CD4-positive, alpha-beta T cell treated with Interleukin-6 for 4 hours (primary cell): ENCODE results near the gene SNX12.

Experiments used
- DNase-seq: peaks from one replicate; pipeline ENCODE4 v3.0.0-alpha.2; 2020; ENCODE audit warnings: mixed read lengths

Gene SNX12

DNA sequence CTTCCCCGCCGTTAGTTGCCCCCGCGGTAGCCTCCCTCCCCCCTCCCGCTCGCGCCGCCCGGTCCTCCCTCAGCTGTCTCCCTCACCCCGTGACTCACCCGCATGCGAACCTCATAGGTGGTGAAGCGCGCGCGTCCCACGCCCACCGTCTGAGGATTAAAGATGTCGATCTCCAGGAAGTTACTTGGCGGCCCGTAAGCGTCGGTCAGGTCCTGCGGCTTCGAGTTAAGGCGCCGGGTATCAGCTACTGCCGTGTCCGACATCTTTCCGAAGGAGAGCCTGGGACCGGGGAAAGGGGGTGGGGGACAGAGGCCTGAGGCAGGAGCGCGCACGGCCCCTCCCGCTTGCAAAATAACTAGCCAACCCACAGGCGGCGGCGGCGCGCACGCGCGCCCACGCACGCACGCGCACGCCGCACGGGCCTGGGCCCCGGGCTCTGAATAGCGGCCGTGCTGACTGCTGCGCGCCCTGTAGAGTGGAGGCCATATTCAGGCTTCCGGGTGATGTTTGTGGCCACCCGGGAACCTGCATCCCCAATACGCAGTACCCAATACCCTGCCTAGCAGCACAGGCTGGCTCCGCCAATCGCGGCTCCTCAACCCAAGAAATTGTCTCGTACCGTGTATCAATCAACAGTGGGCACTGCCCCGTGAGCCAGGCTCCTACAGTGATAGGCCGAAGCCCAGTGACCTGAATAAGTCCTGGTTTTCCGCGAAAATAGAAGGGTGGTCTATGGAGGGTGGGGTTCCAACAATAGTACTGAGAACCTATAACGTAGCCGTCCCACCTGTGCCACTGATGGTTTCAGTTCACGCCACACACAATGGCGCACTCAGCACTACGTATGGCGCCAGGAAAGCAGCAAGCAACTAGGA, at the start of gene SNX12:
SNX12 (minus strand) TSS at position 291 of the 875 bp plus-strand sequence; CDS start at position 263, 28 bp downstream.
- DNase-seq, result peak; percentile 89

DNA sequence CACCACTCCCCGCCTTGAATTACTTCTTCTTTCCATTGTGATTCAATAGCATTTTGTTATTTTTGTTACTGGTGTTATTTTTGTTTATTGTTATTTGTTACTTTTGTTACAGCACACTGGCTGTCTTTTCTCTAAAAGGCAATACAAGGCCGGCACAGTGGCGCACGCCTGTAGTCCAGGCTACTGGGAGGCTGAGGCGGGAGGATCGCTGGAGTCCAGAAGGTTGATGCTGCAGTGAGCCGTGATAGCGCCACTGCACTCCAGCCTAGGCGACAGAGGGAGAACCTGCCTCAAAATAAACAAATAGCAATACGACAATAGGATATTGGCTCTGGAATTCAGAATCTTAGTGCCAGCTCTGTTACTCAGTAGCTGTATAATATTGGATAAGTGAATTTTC, 49.2 kb upstream of the SNX12 start:
- DNase-seq, result no peak

DNA sequence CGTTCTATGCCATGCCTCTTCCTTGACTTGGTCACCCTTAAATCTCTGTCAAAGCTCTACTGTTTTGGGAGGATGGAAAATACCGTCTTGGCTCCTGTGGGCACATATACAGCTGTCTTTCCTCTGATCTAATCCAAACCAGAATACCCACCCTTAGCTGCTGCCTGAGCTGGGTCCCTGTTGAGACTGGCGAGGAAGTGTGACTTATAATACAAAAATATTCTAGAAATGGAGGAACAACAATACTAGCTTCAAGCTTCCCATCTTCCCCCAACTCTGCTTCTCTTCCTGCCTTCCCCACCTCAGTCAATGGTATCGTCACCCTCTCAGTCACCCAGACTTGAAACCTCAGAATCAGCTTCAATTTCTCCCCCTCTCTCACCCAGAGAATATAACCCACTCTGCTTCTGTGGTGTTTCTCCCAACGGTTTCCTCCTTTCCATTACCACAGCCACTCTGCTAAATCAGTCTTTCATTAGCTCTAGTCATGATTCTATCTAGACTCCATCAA, 43.8 kb upstream of the SNX12 start:
- peak; percentile 31 for DNase-seq

DNA sequence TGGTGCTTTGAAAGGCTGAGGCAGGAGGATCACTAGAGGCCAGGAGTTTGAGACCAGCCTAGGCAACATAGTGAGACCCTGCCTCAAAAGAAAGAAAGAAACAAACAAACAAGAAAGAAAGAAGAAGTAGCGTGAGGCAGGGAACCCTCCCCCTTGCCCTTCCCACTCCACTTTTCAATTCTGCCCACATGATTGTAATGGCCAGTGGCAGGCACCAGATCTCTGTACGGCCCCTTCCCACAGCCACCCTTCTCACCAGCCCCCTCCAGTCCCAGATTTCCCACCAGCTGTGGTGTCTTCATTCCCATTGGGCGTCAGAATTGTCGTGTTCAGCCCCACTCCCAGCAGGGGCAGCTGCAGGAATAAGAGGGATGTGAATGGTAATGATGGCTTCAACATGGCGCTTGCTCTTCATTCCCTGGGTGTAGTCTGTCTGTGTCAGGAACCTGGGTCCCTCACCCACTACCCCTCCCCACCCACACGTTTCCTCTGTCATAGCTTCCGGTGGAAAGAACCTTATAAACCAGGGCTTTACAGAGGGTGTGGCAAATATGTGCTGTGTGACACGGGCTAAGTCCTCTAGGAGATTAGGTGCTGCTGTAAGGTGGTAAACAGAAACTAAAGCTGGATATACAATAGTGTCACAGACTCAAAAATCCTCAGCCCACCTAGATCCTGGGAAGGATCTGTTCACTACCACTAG, 43.2 kb upstream of the SNX12 start, which contains the start of gene IL2RG:
IL2RG (minus strand) TSS at position 437 of the 703 bp plus-strand sequence; CDS start at position 399, 38 bp downstream.
- DNase-seq, result peak; percentile 81

DNA sequence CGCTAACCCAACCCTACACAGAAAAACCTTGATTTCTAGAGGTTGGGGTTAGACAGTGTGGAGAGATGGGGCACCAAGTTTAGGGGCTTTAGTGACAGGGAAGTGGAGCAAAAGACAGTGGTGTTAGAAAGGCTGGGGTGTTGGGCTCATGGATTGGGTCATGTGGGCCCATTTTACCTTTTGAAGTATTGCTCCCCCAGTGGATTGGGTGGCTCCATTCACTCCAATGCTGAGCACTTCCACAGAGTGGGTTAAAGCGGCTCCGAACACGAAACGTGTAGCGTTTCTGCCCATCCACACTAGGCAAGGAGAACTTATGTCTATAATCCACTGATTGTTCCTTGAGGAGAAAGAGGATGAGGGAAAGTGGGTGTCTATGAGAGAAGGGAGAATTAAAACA, 40.9 kb upstream of the SNX12 start:
- no peak for DNase-seq

DNA sequence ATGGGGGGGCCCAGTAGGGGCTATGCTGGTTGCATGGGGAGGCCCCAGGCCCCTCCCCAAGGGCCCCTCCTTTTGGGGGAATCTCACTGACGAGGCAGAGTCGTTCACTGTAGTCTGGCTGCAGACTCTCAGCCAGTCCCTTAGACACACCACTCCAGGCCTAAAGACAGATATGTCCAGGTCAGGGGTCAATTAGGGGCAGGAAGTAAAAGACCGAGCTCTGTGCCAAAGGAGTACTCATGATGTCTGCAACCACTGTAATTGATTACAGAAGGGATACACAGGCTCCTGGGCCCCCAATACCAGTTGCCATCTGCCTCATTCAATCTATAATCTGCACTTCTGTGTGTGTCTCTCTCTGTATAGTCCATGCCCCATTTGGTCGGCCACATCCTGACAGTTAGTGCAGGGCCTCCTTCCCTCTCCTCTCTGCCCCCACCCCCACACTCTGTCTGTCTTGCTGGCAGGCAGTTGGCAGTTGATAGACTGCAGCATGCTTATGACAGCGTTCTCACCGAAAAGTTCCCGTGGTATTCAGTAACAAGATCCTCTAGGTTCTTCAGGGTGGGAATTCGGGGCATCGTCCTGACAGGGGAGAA, 39.7 kb upstream of the SNX12 start:
- peak; percentile 68 for DNase-seq

DNA sequence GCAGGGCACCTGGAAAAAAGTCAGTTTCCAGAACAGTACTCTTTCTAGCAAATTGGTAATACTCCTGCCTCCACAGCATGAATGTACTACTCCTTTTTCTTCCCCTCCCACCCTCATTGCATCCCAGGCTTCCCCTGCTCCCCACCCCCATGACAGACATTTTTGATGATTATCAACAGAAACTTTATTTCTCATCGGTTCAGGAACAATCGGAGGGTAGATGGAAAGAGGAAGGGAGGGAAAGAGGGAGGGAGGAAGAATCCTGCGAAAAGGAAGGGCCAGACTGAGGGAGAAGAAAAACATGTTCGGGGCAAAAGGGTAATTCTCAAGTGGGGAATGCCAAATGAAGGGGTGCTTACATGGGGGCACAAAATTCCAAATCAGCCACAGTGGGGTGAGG, 39.1 kb upstream of the SNX12 start:
- no peak for DNase-seq

DNA sequence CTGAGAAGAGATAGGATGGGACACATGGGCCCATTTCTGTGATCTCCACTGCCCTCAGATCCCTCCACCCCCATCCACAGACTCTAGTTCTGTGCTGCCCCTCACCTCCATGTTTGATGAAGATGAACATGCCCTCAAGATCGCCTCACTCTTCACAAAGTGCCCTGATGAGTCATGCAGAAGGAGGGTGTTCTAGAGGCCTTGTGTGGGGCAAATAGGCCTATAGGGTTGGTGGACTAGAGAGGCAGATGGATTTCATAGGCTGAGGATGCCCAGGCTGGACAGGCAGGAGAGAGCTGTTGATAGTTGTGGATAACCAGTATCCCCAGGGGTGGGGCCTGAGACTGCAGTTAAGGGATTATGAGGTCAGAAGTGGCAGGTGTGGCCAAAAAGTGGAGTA, 38.3 kb upstream of the SNX12 start, which contains the start of gene CXorf65:
CXorf65 (minus strand) TSS at position 314 of the 400 bp plus-strand sequence; CDS start at position 130, 184 bp downstream.
- DNase-seq, result peak; percentile 39

DNA sequence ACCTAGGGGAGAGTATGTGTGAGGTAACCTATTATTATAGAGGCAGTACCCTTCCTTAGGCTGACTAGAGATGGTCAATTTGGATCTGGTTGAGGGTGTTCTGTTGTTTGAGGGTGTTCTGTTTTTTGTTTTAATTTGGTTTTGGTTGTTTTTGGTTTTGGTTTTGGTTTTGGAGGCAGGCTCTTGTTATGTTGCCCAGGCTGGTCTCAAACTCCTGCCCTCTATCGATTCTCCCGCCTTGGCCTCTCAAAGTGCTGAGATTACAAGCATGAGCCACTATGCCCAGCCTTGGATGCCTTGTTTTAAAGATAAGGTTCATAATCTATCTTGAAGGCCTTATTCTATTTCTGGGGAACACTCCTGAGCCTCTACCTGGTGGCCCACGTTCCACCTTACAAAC, 37.5 kb upstream of the SNX12 start:
- DNase-seq, result no peak

DNA sequence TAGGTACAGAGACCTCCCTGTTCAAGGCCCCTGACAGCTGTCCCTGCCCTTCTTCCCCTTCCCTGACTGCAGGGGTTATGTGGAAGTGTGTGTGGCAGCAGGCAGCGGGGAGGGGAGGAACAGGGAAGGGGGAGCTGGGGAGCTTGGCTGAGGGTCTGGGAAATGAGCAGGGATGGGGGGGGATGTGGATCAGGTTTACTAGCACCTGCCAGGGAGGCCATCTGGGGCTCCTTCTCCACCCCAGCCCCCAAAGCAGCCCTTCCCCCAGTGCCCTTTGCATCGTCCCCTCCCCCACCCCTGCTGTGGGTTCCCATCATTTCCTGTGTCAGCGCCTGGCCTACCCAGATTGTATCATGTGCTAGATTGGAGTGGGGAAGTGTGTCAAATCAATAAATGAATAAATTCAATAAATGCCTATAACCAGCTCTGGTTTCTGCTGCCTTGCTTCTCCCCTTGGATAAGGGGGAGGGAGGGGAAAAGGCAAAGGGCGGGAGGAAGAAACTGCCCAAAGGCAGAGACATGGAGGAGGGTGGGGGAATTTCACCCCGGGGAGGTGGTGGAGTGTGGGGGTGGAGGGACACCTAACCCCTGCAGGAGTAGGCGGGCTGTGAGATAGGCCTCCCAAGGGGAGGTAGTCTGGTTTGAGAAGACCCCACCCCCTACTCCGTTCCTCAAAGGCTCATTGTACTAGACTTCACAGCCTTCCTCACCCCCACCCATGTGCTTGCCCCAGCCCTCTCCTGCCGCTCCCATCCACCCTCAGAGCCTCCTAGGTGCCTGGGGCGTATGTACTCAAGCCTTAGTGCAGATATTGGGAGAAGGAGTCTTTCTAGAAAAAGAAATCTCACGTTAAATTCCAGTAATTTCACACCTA, 35.2 kb upstream of the SNX12 start:
- DNase-seq, result peak; percentile 78

DNA sequence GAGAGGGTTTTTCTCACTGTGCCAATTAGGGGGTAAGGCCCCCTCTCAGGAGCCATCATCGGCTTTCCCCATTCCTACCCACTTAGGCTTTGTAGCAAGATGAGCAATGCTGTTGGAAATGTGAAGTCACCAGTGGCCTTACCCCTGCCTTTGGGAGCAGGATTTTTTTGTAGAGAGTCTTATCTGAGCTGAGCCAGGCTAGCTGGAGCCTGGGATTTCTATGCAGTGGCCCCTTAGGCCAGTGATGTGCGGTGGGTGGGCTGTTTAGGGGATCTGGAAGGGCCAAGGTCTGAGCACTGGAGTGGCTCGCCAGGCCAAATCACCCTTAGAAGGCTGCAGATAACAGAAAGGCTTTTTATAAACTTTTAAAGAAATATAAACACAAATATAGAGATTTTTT, 34.2 kb upstream of the SNX12 start:
- DNase-seq, result no peak

DNA sequence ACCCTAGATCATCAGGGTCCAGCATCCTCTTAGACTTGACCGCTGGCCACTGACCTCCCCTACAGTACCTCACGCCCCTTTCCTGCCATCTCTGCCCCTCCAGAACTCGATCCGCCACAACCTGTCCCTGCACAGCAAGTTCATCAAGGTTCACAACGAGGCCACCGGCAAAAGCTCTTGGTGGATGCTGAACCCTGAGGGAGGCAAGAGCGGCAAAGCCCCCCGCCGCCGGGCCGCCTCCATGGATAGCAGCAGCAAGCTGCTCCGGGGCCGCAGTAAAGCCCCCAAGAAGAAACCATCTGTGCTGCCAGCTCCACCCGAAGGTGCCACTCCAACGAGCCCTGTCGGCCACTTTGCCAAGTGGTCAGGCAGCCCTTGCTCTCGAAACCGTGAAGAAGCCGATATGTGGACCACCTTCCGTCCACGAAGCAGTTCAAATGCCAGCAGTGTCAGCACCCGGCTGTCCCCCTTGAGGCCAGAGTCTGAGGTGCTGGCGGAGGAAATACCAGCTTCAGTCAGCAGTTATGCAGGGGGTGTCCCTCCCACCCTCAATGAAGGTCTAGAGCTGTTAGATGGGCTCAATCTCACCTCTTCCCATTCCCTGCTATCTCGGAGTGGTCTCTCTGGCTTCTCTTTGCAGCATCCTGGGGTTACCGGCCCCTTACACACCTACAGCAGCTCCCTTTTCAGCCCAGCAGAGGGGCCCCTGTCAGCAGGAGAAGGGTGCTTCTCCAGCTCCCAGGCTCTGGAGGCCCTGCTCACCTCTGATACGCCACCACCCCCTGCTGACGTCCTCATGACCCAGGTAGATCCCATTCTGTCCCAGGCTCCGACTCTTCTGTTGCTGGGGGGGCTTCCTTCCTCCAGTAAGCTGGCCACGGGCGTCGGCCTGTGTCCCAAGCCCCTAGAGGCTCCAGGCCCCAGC, 32.7 kb upstream of the SNX12 start:
- peak; percentile 43 for DNase-seq

DNA sequence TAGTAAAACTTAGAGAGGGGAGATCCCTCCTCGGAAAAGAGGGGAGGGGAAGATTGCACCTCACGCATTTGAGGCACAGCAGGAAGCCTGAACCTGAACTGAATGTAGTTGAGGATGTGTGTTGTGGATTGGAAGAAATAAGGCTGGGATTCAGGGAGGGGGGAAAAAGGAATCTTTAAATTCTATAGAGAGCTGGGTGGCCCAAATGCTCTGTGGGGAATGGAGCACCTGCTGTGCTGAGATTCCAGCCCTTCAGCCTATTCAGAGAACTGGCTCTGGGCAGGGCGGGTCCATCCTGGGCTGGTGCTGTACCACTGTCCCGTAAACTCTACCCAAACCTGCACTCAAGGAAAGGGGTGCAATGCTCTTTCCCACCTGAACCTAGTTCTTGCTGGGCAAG, 31.6 kb upstream of the SNX12 start:
- no peak for DNase-seq

DNA sequence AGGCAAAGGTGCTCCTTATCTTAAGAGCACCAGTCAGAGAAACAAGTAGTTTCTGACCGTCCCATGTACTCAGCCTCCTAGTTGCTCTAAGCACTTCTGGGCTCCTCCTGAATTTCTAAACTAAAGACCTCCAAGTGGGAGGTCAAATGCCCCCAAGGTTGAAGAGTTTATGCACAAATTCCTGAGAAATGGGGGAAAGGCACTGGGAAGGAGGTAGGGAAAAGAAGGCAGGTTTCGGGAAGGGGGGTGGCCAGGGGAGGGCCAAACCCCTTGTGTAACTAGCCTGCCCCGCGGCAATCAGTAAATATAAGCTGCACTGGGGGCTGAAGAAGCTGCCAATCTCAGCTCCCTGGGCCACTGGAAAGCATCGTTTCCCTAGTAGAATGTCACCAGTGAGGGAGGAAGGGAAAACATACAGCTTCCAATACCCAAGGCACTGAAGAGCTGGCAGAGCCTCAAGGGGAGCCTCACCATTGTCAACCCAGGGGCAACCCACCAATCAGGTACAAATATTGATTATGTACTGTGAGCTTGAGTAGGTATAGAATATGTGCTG, 30.9 kb upstream of the SNX12 start:
- no peak for DNase-seq

DNA sequence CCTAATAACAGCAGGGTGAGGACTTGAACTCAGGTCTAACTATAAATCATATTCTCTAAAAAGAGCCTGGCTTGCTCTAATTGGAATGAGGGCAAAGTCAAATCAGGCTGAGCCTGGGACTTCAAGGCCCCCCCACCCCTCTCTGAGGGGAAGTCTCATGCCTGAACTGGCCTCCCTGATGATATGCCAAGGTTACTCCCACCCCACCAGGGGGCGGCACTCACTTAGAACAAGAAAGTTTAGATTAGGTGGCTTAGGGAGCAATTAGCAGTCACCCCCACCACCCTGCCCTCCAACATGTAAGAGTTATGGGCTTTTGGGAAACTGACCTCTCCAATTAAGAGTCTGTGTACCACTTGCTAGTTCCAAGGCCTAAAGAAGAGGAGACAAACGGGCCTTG, 30.2 kb upstream of the SNX12 start:
- peak; percentile 90 for DNase-seq

DNA sequence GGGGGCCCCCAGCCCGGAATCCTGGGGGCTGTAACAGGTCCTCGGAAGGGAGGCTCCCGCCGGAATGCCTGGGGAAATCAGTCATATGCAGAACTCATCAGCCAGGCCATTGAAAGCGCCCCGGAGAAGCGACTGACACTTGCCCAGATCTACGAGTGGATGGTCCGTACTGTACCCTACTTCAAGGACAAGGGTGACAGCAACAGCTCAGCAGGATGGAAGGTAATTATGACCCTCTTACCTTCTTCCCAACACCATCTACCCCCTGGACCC, 28.6 kb upstream of the SNX12 start:
- no peak for DNase-seq

DNA sequence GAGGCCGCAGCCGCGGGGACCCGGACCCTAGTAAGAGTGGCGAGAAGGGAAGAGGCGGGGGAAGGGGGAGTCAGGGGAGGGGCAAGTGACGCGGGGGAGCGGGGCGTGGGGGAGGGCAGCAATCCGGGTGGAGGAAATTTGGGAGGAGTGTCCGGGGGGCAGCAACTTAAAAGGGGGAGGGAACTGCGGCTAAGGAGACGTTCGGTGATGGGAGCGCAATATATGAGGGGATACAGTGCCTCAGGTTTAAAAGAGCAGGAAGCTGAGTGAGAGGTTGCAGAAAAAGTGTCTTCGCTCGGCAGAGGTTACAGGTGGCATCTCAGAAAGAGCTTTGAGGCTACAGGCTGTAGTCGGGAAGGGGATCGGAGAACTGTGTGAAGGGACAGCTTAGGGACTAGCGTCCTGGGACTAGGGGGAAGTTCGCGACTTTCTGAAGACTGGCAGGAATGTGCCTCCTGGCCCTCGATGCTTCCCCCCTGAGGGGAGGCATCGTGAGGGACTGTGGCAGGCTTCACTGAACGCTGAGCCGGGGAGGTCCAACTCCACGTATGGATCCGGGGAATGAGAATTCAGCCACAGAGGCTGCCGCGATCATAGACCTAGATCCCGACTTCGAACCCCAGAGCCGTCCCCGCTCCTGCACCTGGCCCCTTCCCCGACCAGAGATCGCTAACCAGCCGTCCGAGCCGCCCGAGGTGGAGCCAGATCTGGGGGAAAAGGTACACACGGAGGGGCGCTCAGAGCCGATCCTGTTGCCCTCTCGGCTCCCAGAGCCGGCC, 28.0 kb upstream of the SNX12 start:
- no peak for DNase-seq

DNA sequence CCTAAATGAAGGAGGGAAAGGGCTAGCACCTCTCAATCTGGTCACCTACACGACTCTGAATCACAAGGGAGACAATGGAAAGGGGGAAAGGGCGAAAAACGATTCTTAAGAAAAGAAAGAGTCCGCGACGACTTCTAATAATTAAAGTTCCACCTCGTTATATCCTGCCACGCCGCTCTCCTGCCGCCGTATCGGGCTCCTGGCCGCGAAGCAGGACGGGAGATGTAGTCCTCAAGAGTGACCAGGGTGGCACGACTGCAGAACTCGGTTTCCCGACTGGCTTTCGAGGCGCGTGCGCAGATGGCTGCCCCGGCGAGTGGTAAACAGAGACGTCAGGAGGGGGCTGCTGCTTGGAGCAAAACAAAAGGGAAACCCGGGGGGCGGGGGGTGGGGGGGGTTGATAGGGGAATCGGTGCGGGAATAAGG, 27.4 kb upstream of the SNX12 start, which contains the start of gene FOXO4:
FOXO4 (plus strand) TSS at position 297 of the 426 bp plus-strand sequence. CDS start 678 bp downstream, outside the sequence.
- peak; percentile 92 for DNase-seq

DNA sequence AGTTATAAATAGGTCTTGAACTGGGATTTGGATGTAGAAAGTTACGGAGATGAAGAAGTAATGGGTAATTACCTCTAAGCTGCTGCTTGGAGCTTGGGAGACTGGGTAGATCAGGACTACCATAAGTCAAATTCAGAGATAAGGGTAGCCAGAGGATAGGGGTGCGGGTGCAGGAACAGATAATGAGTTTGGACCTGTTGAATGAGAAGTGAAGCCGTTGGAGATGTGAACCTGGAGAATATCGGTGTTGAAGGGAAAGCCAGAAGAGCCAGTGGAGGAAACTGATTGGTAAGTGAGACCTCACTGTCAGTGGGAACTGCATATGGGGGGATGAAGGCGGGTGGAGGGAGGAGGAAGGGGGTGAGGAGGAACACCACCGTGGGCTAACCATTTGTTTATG, 26.9 kb upstream of the SNX12 start:
- no peak for DNase-seq

DNA sequence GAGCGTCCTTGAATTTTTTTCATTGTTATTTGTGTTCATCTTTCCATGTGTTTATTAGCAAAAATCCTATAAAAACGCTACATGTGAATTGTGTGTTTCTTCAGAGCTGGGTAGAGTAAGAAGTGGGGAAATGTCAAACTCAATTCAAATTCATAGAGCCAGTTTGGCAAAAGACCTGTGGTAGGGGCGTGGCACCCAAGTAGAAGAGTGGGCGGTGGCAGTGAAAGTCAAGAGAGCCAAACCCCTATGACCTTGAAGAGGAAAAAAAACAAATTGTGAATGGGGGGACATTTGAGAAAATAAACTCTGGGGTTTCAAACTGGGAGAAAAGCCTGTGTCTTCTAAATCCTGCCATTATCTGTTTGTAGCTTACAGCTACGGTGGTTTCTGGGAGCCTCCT, 23.1 kb upstream of the SNX12 start:
- no peak for DNase-seq
